GM12878 (cell line): ENCODE data around the gene HADHA. TPM values are rescaled to one million over a fixed set of nuclear protein-coding genes. Genes with fewer than 3 reads are reported as not detected.

Experiments
- BCL11A ChIP-seq: IDR thresholded peaks from 2 replicates; pipeline ENCODE4 v1.6.1; 2011; ENCODE audit warnings: low read depth, low read length
- BMI1 ChIP-seq: fragments of 450-650 bp; IDR thresholded peaks from 2 replicates; pipeline ENCODE4 v1.6.1; 2016; ENCODE audit warnings: mild to moderate bottlenecking, moderate library complexity, borderline replicate concordance
- CBX3 ChIP-seq: fragments of 200-600 bp; sonication (generic); IDR thresholded peaks from 2 replicates; pipeline ENCODE4 v1.6.1; 2016; ENCODE audit warnings: low read depth, borderline replicate concordance
- ETV6 ChIP-seq, 2 experiments: fragments of 450-650 bp in 1 of 2; IDR thresholded peaks in 1 of 2; conservative IDR thresholded peaks in 1 of 2; 2 replicates each; pipeline ENCODE4 v1.6.1; 2014; ENCODE audit warnings: antibody characterized with exemption in 1 of 2, borderline replicate concordance in 1 of 2, low read depth in 1 of 2, mild to moderate bottlenecking in 1 of 2, moderate library complexity in 1 of 2
- EZH2 ChIP-seq: IDR thresholded peaks from 2 replicates; pipeline ENCODE4 v1.6.1; 2012; ENCODE audit warnings: low read depth, mild to moderate bottlenecking, control low read depth, inconsistent platforms, low read length, borderline replicate concordance; ENCODE audit not compliant: control insufficient read depth
- FOXK2 ChIP-seq: fragments of 450-650 bp; IDR thresholded peaks from 2 replicates; pipeline ENCODE4 v1.6.1; 2017; ENCODE audit warnings: mild to moderate bottlenecking, moderate library complexity
- HSF1 ChIP-seq: fragments of 150-350 bp; IDR thresholded peaks from 2 replicates; pipeline ENCODE4 v1.6.1; 2014; ENCODE audit warnings: mild to moderate bottlenecking, low read depth, low read length
- IKZF1 ChIP-seq: fragments of 450-650 bp; conservative IDR thresholded peaks from 2 replicates; pipeline ENCODE4 v1.6.1; 2017; ENCODE audit warnings: antibody characterized with exemption, mild to moderate bottlenecking
- IRF3 ChIP-seq: fragments of 450-650 bp; IDR thresholded peaks from 2 replicates; pipeline ENCODE4 v1.6.1; 2014; ENCODE audit warnings: mild to moderate bottlenecking
- KLF5 ChIP-seq: fragments of 450-650 bp; IDR thresholded peaks from 2 replicates; pipeline ENCODE4 v1.6.1; 2014; ENCODE audit warnings: mild to moderate bottlenecking; ENCODE audit not compliant: partially characterized antibody
- PAX5 ChIP-seq: IDR thresholded peaks from 2 replicates; pipeline ENCODE4 v1.6.1; 2011; ENCODE audit warnings: low read depth, low read length, borderline replicate concordance
- SMAD1 ChIP-seq: fragments of 450-650 bp; IDR thresholded peaks from 2 replicates; pipeline ENCODE4 v1.6.1; 2018; ENCODE audit warnings: mild to moderate bottlenecking, low read depth; ENCODE audit not compliant: partially characterized antibody
- SMC3 ChIP-seq: IDR thresholded peaks from 2 replicates; pipeline ENCODE4 v1.6.1; 2011; ENCODE audit warnings: low read length, improper control_type of control experiment, borderline replicate concordance
- STAT1 ChIP-seq: fragments of 450-650 bp; conservative IDR thresholded peaks from 2 replicates; pipeline ENCODE4 v1.6.1; 2014; ENCODE audit warnings: antibody characterized with exemption, mild to moderate bottlenecking
- TCF3 ChIP-seq: IDR thresholded peaks from 2 replicates; pipeline ENCODE4 v1.6.1; 2012; ENCODE audit warnings: low read depth, mild to moderate bottlenecking, low read length, borderline replicate concordance; ENCODE audit not compliant: insufficient read depth
- WRNIP1 ChIP-seq: IDR thresholded peaks from 2 replicates; pipeline ENCODE4 v1.6.1; 2011; ENCODE audit warnings: low read depth, low read length, improper control_type of control experiment, borderline replicate concordance
- ZNF622 ChIP-seq: fragments of 450-650 bp; IDR thresholded peaks from 2 replicates; pipeline ENCODE4 v1.6.1; 2017; ENCODE audit warnings: mild to moderate bottlenecking, inconsistent platforms
- polyA plus RNA-seq, 11 experiments: library from polyadenylated mRNA; depleted of rRNA in 4 of 11; unstranded in 6 of 11; stranded (reverse) in 5 of 11; fragments of >200 nt; fragmentation: Nextera tagmentation in 4 of 11; fragmentation: Illumina TruSeq in 1 of 11; extraction: Ambion mirVana in 4 of 11; extraction: Trizol in 1 of 11; gene quantifications; 1 replicate in 1 of 11; 2 replicates in 10 of 11; pipeline versions ENCODE4 v1.2.1 to v1.2.3, GENCODE V29; 2011 to 2016; ENCODE audit warnings: inconsistent platforms in 2 of 11, missing spikeins in 2 of 11, low read depth in 1 of 11
- total RNA-seq, 4 experiments: library from RNA; depleted of rRNA in 3 of 4; stranded (reverse); fragments of >200 nt in 3 of 4; fragmentation: Illumina TruSeq in 1 of 4; extraction: Trizol in 1 of 4; gene quantifications; 2 replicates each; pipeline versions ENCODE4 v1.2.1 to v1.2.3, GENCODE V29; 2013 to 2021
- TF ChIP-seq, protein P1 (sequence below): fragments of 450-650 bp; IDR thresholded peaks from 2 replicates; pipeline ENCODE4 v1.6.1; 2017; ENCODE audit warnings: antibody characterized with exemption, mild to moderate bottlenecking, moderate library complexity
- TF ChIP-seq, protein P2 (sequence below): fragments of 450-650 bp; conservative IDR thresholded peaks from 2 replicates; pipeline ENCODE4 v1.6.1; 2017; ENCODE audit warnings: mild to moderate bottlenecking, moderate library complexity
- TF ChIP-seq, protein P3 (sequence below): IDR thresholded peaks from 2 replicates; pipeline ENCODE4 v1.6.1; 2011; ENCODE audit warnings: mild to moderate bottlenecking, low read depth, low read length, moderate library complexity; ENCODE audit not compliant: insufficient replicate concordance

HADHA gene
- total and polyA plus RNA-seq, 10 of the 15 experiments (the other 5 are each of a cell fraction or from before 2014, with no cell fraction given), result 109 to 207 (median 165) TPM

GRCh38 chr2:26244309-26245230, at the start of gene HADHA, which contains the start of gene HADHB (continued):
- TF ChIP-seq, protein P1, sequence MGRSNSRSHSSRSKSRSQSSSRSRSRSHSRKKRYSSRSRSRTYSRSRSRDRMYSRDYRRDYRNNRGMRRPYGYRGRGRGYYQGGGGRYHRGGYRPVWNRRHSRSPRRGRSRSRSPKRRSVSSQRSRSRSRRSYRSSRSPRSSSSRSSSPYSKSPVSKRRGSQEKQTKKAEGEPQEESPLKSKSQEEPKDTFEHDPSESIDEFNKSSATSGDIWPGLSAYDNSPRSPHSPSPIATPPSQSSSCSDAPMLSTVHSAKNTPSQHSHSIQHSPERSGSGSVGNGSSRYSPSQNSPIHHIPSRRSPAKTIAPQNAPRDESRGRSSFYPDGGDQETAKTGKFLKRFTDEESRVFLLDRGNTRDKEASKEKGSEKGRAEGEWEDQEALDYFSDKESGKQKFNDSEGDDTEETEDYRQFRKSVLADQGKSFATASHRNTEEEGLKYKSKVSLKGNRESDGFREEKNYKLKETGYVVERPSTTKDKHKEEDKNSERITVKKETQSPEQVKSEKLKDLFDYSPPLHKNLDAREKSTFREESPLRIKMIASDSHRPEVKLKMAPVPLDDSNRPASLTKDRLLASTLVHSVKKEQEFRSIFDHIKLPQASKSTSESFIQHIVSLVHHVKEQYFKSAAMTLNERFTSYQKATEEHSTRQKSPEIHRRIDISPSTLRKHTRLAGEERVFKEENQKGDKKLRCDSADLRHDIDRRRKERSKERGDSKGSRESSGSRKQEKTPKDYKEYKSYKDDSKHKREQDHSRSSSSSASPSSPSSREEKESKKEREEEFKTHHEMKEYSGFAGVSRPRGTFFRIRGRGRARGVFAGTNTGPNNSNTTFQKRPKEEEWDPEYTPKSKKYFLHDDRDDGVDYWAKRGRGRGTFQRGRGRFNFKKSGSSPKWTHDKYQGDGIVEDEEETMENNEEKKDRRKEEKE, result no peak
- TF ChIP-seq IKZF1 (peak; percentile 84), STAT1 (peak; percentile 84; the same call in 1 of the 2 replicates), ZNF622 (no peak), BMI1 (no peak), WRNIP1 (no peak), SMAD1 (peak; percentile 13), IRF3 (peak; percentile 69), FOXK2 (no peak), CBX3 (no peak), HSF1 (no peak), EZH2 (no peak), PAX5 (peak; percentile 24; the same call in 1 of the 2 replicates), SMC3 (0 out of 2 replicates have a peak, but pooled peaks have one; percentile 14), TCF3 (no peak), KLF5 (no peak), ETV6 (conservative IDR thresholded peaks at IDR 0.05 in 1 of 2, IDR thresholded peaks at IDR 0.05 in 1 of 2; ENCODE audit: borderline replicate concordance in 1 of 2, low read depth in 1 of 2) (no peak), BCL11A (no peak)
- TF ChIP-seq, protein P2, sequence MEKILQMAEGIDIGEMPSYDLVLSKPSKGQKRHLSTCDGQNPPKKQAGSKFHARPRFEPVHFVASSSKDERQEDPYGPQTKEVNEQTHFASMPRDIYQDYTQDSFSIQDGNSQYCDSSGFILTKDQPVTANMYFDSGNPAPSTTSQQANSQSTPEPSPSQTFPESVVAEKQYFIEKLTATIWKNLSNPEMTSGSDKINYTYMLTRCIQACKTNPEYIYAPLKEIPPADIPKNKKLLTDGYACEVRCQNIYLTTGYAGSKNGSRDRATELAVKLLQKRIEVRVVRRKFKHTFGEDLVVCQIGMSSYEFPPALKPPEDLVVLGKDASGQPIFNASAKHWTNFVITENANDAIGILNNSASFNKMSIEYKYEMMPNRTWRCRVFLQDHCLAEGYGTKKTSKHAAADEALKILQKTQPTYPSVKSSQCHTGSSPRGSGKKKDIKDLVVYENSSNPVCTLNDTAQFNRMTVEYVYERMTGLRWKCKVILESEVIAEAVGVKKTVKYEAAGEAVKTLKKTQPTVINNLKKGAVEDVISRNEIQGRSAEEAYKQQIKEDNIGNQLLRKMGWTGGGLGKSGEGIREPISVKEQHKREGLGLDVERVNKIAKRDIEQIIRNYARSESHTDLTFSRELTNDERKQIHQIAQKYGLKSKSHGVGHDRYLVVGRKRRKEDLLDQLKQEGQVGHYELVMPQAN, result peak; percentile 41; the same call in 1 of the 2 replicates
- TF ChIP-seq, protein P3, sequence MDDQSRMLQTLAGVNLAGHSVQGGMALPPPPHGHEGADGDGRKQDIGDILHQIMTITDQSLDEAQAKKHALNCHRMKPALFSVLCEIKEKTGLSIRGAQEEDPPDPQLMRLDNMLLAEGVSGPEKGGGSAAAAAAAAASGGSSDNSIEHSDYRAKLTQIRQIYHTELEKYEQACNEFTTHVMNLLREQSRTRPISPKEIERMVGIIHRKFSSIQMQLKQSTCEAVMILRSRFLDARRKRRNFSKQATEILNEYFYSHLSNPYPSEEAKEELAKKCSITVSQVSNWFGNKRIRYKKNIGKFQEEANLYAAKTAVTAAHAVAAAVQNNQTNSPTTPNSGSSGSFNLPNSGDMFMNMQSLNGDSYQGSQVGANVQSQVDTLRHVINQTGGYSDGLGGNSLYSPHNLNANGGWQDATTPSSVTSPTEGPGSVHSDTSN, result no peak
